Pancreas (tissue), 10 donors: ENCODE measurements around the gene PCP4. TPM values are rescaled to one million over a fixed set of nuclear protein-coding genes. Genes with fewer than 3 reads are reported as not detected.

Experiments used
- ATAC-seq, 4 donors: fragments of 200-7000 bp; cut with Tn5 transposase; one replicate each; pipeline versions ENCODE4 v1.8.0 to v1.9.1; 2020; ENCODE audit warnings: mild to moderate bottlenecking in 4 of 4, moderate library complexity in 4 of 4
- DNase-seq, 6 donors: peaks; one replicate each; pipeline ENCODE4 v3.0.0-alpha.2; 2020
- FAIRE-seq: peaks from 2 replicates; lab custom pipeline; 2012; peaks lifted over from hg19 to GRCh38; lab: Jason Lieb, UNC
- H3K27ac ChIP-seq, 4 donors: fragments of 200-600 bp; sonication (generic); 1 replicate in 3 of 4; 2 replicates in 1 of 4; pipeline versions ENCODE4 v1.5.0 to v1.8.0; 2020
- H3K27me3 ChIP-seq, 4 donors: fragments of 200-600 bp; one replicate each; pipeline ENCODE4 v1.8.0; 2021
- H3K36me3 ChIP-seq, 3 donors: fragments of 200-600 bp; sonication (generic) in 1 of 3; one replicate each; pipeline versions ENCODE4 v1.5.0 to v1.8.0; 2020 to 2021
- H3K4me1 ChIP-seq, 3 donors: fragments of 200-600 bp; one replicate each; pipeline ENCODE4 v1.8.0; 2021
- H3K4me3 ChIP-seq, 4 donors: fragments of 200-600 bp; sonication (generic) in 2 of 4; one replicate each; pipeline versions ENCODE4 v1.5.0 to v1.8.0; 2020 to 2021
- H3K9me3 ChIP-seq, 4 donors: fragments of 200-600 bp; one replicate each; pipeline ENCODE4 v1.8.0; 2021
- WGBS, 2 donors: extraction: QIAGEN DNeasy Blood & Tissue Kit; methylation state at CpG; one replicate each; pipeline ENCODE4 v1.1.7; 2013; 5-methylcytosine and 5-hydroxymethylcytosine counted together
- intact Hi-C, 3 donors: fragments of 100-400 bp; cut with DNase I; formaldehyde crosslinking; loops; one replicate each; pipeline versions ENCODE4 v1.11.1 to v1.14.2; 2022
- polyA plus RNA-seq, 2 donors: library from polyadenylated mRNA; stranded (reverse); fragments of 200-250 nt; gene quantifications; one replicate each; pipeline ENCODE4 v1.2.3, GENCODE V29; 2013
- total RNA-seq, 6 donors: library from RNA; stranded (reverse); fragmentation: NEBNext Ultra II Directional in 4 of 6; extraction: Animal tissue kit (Norgen Biotek cat#: 25700) in 4 of 6; gene quantifications; one replicate each; pipeline versions ENCODE4 v1.2.1 to v1.2.4, GENCODE V29; 2021 to 2023
- TF ChIP-seq, protein P1 (sequence below), 4 donors: fragments of 200-600 bp; sonication (generic) in 3 of 4; IDR thresholded peaks; one replicate each; pipeline versions ENCODE4 v1.5.0 to v1.8.0; 2021; ENCODE audit warnings: antibody characterized with exemption in 4 of 4
- donor health status: healthy with polysubstance abuse.
- donor health status: DM: no; HTN: no; CAD: no; lungs with moderate emphysema.
- donor health status: DM: no; HTN: no; CAD: no.
- donor health status: control.
- donor health status: control.
- donor health status: Bipolar disorder and iron deficiency.
- donor health status: DM: yes; HTN: yes; CAD: no.
- donor health status: DM: no; HTN: no; CAD: no.
- donor health status: DM: no; HTN: no; CAD: no.
- donor health status: DM: yes; HTN: yes; CAD: no.

PCP4 gene
- total and polyA plus RNA-seq, 8 donors, result 0.92 to 47.1 (median 3.4) TPM

DNA sequence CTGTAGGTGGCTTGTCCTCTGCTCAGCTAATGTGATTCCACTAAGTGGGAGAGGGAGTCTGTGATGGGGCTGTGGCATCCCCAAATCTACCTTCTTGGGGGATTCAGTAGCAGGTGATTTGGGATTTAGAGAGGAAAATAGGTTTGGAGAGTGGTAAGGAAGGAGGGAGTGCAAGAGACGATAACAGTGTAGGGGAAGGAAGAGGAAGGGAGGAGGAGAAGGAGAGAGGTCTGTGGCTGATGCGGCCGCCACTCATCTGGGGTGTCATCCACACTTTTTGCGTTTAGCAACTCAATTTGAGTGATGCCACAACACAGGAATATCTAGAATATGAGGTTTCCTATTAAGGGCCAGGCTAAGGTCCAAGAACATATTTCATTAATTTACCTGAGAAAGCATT lies 23.8 kb upstream of the PCP4 start:
- no peak for DNase-seq

DNA sequence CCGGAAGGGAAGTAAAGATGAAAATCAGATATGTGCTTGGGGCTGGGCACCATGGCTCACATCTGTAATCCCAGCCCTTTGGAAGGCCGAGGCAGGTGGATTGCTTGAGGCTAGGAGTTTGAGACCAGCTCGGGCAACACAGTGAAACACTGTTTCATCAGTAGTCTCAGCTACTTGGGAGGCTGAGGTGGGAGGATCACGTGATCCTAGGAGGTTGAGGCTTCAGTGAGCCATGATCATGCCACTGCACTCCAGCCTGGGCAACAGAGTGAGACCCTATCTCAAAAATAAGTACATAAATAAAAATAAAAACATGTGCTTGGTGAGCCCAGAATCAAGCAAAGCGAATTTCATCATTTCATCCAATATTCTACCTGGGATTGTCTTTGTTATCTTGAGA lies 23.3 kb upstream of the PCP4 start:
- TF ChIP-seq, protein P1, sequence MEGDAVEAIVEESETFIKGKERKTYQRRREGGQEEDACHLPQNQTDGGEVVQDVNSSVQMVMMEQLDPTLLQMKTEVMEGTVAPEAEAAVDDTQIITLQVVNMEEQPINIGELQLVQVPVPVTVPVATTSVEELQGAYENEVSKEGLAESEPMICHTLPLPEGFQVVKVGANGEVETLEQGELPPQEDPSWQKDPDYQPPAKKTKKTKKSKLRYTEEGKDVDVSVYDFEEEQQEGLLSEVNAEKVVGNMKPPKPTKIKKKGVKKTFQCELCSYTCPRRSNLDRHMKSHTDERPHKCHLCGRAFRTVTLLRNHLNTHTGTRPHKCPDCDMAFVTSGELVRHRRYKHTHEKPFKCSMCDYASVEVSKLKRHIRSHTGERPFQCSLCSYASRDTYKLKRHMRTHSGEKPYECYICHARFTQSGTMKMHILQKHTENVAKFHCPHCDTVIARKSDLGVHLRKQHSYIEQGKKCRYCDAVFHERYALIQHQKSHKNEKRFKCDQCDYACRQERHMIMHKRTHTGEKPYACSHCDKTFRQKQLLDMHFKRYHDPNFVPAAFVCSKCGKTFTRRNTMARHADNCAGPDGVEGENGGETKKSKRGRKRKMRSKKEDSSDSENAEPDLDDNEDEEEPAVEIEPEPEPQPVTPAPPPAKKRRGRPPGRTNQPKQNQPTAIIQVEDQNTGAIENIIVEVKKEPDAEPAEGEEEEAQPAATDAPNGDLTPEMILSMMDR (IDR thresholded peaks at IDR 0.05), result no peak
- FAIRE-seq (no peak), ATAC-seq (no peak)

More for the DNA sequence above, 23.8 kb upstream of the PCP4 start:
- no peak for ATAC-seq
- no peaks in the 10 kb centered on the region for H3K36me3 ChIP-seq
- H3K27me3 ChIP-seq, result no peaks in the 10 kb centered on the region
- TF ChIP-seq, protein P1 (IDR thresholded peaks at IDR 0.05), result no peak
- no peaks in the 10 kb centered on the region for H3K9me3 ChIP-seq
- intact Hi-C loops, result no loop called here
- H3K27ac ChIP-seq, result no peak overlapping the region
- H3K4me3 ChIP-seq, result no peak overlapping the region
- FAIRE-seq, result no peak
- H3K4me1 ChIP-seq, result no peaks in the 10 kb centered on the region
- WGBS, 2 donors, result 68 to 89% methylated on average over 4 of the region's 4 CpGs

DNA sequence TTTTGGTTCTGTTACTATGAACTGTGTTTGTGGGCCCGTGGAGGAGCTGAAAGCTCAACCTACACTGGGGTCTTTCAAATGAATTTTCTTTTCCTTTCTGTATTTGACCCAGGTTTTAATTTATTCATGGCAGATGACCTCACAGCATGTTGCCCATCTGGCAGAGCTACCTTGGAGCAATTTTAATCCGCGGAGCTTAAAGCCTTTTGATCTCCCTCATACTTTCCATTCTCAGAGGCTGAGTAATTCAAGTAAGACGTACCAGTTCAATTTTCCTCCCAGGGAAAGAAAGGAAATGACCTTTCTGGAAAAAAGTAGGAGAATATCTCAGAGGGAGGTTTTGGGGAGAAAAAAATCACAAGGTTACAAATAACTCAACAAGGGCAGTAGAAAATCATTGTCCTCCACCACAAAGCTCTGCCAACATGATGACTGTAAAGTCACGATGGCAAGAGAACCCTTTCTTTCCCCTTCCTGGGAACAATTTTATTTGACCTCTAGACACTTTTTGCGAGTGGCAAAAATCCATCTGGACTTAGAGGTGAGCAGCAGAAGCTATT lies 21.6 kb upstream of the PCP4 start:
- H3K27ac ChIP-seq, result no peak overlapping the region
- H3K4me1 ChIP-seq, result no peaks in the 10 kb centered on the region
- ATAC-seq (no peak), FAIRE-seq (no peak), DNase-seq (no peak)
- intact Hi-C loops, result no loop called here
- WGBS, 2 donors, result 68 to 79% methylated on average over 6 of the region's 6 CpGs
- H3K27me3 ChIP-seq, result no peaks in the 10 kb centered on the region
- no peaks in the 10 kb centered on the region for H3K36me3 ChIP-seq
- no peak overlapping the region for H3K4me3 ChIP-seq
- TF ChIP-seq, protein P1 (IDR thresholded peaks at IDR 0.05), result no peak
- no peaks in the 10 kb centered on the region for H3K9me3 ChIP-seq

More for the DNA sequence above, 23.3 kb upstream of the PCP4 start:
- H3K4me3 ChIP-seq, result no peak overlapping the region
- no peaks in the 10 kb centered on the region for H3K27me3 ChIP-seq
- no peaks in the 10 kb centered on the region for H3K36me3 ChIP-seq
- WGBS, 2 donors, result 69 to 78% methylated on average over 5 of the region's 5 CpGs
- H3K27ac ChIP-seq, result no peak overlapping the region
- H3K4me1 ChIP-seq, result no peaks in the 10 kb centered on the region
- no peak for DNase-seq
- H3K9me3 ChIP-seq, result no peaks in the 10 kb centered on the region
- intact Hi-C loops, result no loop called here

DNA sequence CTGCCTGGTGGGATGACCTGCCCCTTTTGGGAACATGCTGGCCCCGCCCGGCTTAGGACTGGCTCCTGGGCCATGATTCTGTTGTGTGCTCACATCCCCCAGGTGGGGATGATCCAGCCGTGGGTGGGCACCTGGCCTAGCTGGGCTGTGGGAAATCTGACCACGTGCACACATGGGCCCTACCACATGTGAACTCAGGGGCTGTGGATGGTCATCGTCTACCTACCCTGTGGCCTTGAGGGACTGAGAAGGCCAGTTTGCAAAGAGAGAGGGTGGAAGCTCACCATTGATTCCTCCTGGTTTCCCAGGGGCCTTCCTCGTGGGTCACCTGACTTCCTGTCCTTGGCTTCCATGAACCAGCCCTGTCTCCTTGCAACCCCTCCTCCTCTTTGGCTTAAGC lies 19.4 kb upstream of the PCP4 start:
- no peak overlapping the region for H3K27ac ChIP-seq
- intact Hi-C loops, result no loop called here
- ATAC-seq, result no peak
- no peak for DNase-seq
- no peaks in the 10 kb centered on the region for H3K27me3 ChIP-seq
- H3K36me3 ChIP-seq, result no peaks in the 10 kb centered on the region
- 73 to 74% methylated on average over 6 of the region's 6 CpGs for WGBS, 2 donors
- no peaks in the 10 kb centered on the region for H3K9me3 ChIP-seq
- peaks cover 0 to 8% (median 0%) of the 10 kb centered on the region in 3 donors for H3K4me1 ChIP-seq
- TF ChIP-seq, protein P1 (IDR thresholded peaks at IDR 0.05), result no peak
- H3K4me3 ChIP-seq, result no peak overlapping the region
- FAIRE-seq, result no peak

DNA sequence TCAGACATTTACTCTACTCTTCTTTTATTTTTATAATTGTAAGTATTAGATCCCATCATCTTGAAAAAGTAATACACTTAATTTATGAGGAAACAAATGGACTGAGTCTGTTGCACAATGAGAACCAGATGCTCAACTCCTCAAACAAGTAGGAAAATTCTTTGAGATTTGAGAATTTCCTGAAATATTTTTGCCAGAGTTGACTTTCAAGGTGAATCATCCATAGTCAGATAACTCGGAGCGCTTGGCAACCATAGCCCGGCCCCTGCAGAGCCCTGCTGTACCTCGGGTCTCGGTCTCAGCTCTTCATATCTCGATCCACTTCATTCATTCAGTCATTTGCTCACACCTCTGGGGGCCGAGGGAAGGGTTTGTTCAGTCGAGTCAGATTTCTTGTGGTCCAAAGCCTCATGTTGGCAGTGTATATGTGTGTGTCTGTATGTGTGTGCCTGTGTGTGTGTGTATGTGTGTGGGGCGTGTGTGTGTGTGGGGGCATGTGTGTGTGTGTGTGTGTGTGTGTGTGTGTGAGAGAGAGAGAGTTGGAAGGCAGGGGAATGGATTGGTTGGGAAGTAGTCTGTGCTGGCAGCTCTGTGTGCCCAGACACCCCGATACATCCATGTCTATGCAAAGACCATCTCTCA lies 18.1 kb upstream of the PCP4 start:
- Histone ChIP-seq H3K9me3 (no peaks in the 10 kb centered on the region), H3K27ac (no peak overlapping the region), H3K36me3 (no peaks in the 10 kb centered on the region), H3K4me1 (peaks cover 0 to 8% (median 0%) of the 10 kb centered on the region in 3 donors), H3K27me3 (no peaks in the 10 kb centered on the region), H3K4me3 (no peak overlapping the region)
- intact Hi-C loops, result no loop called here
- no peak for DNase-seq
- no peak for FAIRE-seq
- TF ChIP-seq, protein P1 (IDR thresholded peaks at IDR 0.05), result no peak
- 64 to 72% methylated on average over 10 of the region's 10 CpGs for WGBS, 2 donors
- no peak for ATAC-seq
